Activated CD8-positive, alpha-beta memory T cell treated with anti-CD3 and anti-CD28 coated beads for 48 hours (primary cell): Measurements from ENCODE around the gene LMF1.

Experiments used
- DNase-seq, 3 experiments: peaks; one replicate each; pipeline ENCODE4 v3.0.0-alpha.2; 2020; ENCODE audit warnings: low read depth in 2 of 3, low spot score in 2 of 3

LMF1 gene

GRCh38 chr16:970766-971581 is at the start of gene LMF1:
LMF1 (minus strand) TSS chr16:970984; CDS start chr16:970980, 4 bp downstream.
- peak; percentile 86 to 99 (median 87) for DNase-seq

- DNase-seq, result no peak
Observed at GRCh38 chr16:1020091-1020399, 49.3 kb upstream of the LMF1 start.

- no peak for DNase-seq
Observed at GRCh38 chr16:1019231-1020090, 48.7 kb upstream of the LMF1 start.

- DNase-seq, result no peak
Observed at GRCh38 chr16:1018447-1019198, 47.8 kb upstream of the LMF1 start.

GRCh38 chr16:1014771-1015495 is 44.1 kb upstream of the LMF1 start:
- DNase-seq, result no peak

- no peak for DNase-seq
Observed at GRCh38 chr16:1014221-1014620, 43.4 kb upstream of the LMF1 start.

GRCh38 chr16:1013593-1013900 is 42.8 kb upstream of the LMF1 start:
- no peak for DNase-seq

GRCh38 chr16:1012722-1013592 is 42.2 kb upstream of the LMF1 start:
- DNase-seq, result no peak

- DNase-seq, result no peak
Observed at GRCh38 chr16:1012135-1012534, 41.4 kb upstream of the LMF1 start.

- no peak for DNase-seq
Observed at GRCh38 chr16:1011316-1012082, 40.7 kb upstream of the LMF1 start.

- DNase-seq, result no peak
Observed at GRCh38 chr16:1010815-1011214, 40.0 kb upstream of the LMF1 start.

GRCh38 chr16:1010251-1010650 is 39.5 kb upstream of the LMF1 start:
- no peak for DNase-seq

- no peak for DNase-seq
Observed at GRCh38 chr16:1009358-1010150, 38.8 kb upstream of the LMF1 start.

- DNase-seq, result no peak
Observed at GRCh38 chr16:1008085-1008484, 37.3 kb upstream of the LMF1 start.

GRCh38 chr16:1007284-1007850 is 36.6 kb upstream of the LMF1 start:
- no peak for DNase-seq

GRCh38 chr16:1006781-1007180 is 36.0 kb upstream of the LMF1 start:
- DNase-seq, result no peak

GRCh38 chr16:1005286-1005685 is 34.5 kb upstream of the LMF1 start:
- DNase-seq, result no peak
